ENCODE results near the gene KRT35. TPM values are rescaled to one million over a fixed set of nuclear protein-coding genes. Genes with fewer than 3 reads are reported as not detected.

Gene KRT35
- total RNA-seq, 1 experiment from 2014 or later, result not detected

DNA sequence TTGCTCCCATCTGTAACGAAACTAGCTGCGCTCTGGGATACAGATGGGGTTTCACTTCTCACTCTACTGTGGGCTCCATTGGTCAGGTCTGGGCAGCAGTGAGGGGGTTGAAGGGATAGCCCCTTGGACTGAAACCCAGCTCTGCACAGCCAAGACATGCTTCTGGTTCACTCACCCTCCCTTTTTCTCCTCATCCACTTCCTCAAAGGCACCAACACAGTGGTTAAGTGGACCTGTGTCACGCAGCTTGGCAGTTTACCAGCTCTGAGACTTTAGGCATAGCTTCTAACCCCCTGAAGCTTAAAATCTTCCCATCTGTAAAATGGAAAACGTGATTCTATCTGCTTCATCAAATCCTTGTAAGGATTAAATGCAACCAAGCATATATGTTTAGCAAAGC, 28.7 kb downstream of the KRT35 start:
- no peaks in the 10 kb centered on the region for H3K27me3 Mint-ChIP-seq (ENCODE audit: unreplicated experiment)
- DNase-seq, result no peak
- TF ChIP-seq, protein P1, sequence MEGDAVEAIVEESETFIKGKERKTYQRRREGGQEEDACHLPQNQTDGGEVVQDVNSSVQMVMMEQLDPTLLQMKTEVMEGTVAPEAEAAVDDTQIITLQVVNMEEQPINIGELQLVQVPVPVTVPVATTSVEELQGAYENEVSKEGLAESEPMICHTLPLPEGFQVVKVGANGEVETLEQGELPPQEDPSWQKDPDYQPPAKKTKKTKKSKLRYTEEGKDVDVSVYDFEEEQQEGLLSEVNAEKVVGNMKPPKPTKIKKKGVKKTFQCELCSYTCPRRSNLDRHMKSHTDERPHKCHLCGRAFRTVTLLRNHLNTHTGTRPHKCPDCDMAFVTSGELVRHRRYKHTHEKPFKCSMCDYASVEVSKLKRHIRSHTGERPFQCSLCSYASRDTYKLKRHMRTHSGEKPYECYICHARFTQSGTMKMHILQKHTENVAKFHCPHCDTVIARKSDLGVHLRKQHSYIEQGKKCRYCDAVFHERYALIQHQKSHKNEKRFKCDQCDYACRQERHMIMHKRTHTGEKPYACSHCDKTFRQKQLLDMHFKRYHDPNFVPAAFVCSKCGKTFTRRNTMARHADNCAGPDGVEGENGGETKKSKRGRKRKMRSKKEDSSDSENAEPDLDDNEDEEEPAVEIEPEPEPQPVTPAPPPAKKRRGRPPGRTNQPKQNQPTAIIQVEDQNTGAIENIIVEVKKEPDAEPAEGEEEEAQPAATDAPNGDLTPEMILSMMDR (IDR thresholded peaks at IDR 0.05; ENCODE audit: unreplicated experiment), result no peak
- no peak overlapping the region for H3K27ac Mint-ChIP-seq (ENCODE audit: unreplicated experiment)
- H3K36me3 Mint-ChIP-seq (ENCODE audit: insufficient read depth, unreplicated experiment), result no peaks in the 10 kb centered on the region
- BruUV-seq (replicated peaks), result no TSS peak
- no peak overlapping the region for H3K4me3 Mint-ChIP-seq (ENCODE audit: low read depth, unreplicated experiment)
- CTCF ChIA-PET, result no interaction called here
- peaks cover 16% of the 10 kb centered on the region for H3K9me3 Mint-ChIP-seq (ENCODE audit: low read depth, unreplicated experiment)
- no peaks in the 10 kb centered on the region for H3K4me1 Mint-ChIP-seq (ENCODE audit: low read depth, unreplicated experiment)
- intact Hi-C loops (cut with micrococcal nuclease; ENCODE audit: unreplicated experiment), result no loop called here

DNA sequence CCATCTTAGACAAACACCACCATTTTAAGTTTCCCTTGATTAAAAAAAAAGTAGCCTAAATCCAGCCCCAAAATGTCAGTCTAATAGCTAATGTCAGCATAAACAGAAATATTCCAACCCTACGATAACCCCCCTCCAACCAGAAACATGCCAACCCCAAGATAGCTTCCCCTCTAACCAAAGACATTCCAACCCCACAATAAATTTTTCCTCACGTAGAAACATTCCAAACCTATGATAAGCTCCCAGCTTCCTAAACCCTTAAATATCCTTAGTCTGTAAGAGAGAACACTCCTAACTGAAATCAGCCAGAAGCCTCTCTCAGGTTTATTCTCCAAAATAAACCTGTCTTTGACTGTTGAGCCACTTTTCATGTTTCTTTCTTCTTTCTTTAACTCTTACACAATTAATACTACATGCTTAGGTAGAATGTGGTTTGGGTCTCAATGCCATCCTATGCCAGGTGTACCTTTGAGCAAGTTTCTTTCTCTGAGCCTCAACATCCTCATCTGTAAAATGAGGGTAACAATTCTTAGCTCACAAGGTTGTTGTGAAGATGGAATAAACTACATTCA, 29.7 kb downstream of the KRT35 start:
- no peaks in the 10 kb centered on the region for H3K4me1 Mint-ChIP-seq (ENCODE audit: low read depth, unreplicated experiment)
- BruUV-seq (replicated peaks), result no TSS peak

DNA sequence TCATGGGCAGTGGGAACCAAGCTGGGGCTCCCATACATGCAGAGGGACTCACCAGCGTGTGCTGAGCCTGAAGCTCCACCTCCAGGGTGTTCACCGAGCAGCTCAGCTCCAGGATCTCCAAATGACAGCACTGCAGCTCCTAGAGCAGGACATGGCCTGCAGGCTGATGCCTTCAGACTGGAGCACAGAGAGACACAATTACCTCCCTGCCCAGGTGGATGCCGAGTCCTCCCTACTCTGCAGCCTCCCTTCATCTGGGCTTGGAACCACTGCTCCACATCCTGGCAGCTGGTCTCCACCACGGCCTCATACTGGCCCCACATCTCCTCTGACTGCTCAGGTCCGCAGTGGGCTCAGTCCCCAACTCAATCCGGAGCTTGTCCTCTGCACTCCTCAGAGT, 31.9 kb downstream of the KRT35 start:
- Mint-ChIP-seq H3K4me1 (ENCODE audit: low read depth, unreplicated experiment) (no peaks in the 10 kb centered on the region), H3K36me3 (ENCODE audit: insufficient read depth, unreplicated experiment) (no peaks in the 10 kb centered on the region), H3K9me3 (ENCODE audit: low read depth, unreplicated experiment) (peaks cover 16% of the 10 kb centered on the region), H3K27me3 (ENCODE audit: unreplicated experiment) (peaks cover 5% of the 10 kb centered on the region), H3K27ac (ENCODE audit: unreplicated experiment) (no peak overlapping the region), H3K4me3 (ENCODE audit: low read depth, unreplicated experiment) (no peak overlapping the region)
- DNase-seq, result no peak
- intact Hi-C loops (cut with micrococcal nuclease; ENCODE audit: unreplicated experiment), result no loop called here
- CTCF ChIA-PET, result interaction anchor here (1.6 kb wide), 1 partner anchor 109 kb away, joined by 3 read pairs; no protein-coding TSS in a partner anchor
- BruUV-seq (replicated peaks), result no TSS peak
- TF ChIP-seq, protein P1 (IDR thresholded peaks at IDR 0.05; ENCODE audit: unreplicated experiment), result no peak

More for the DNA sequence above, 29.7 kb downstream of the KRT35 start:
- Mint-ChIP-seq H3K27ac (ENCODE audit: unreplicated experiment) (no peak overlapping the region), H3K27me3 (ENCODE audit: unreplicated experiment) (no peaks in the 10 kb centered on the region), H3K9me3 (ENCODE audit: low read depth, unreplicated experiment) (peaks cover 16% of the 10 kb centered on the region), H3K4me3 (ENCODE audit: low read depth, unreplicated experiment) (no peak overlapping the region), H3K36me3 (ENCODE audit: insufficient read depth, unreplicated experiment) (no peaks in the 10 kb centered on the region)
- DNase-seq, result no peak
- CTCF ChIA-PET, result no interaction called here
- TF ChIP-seq, protein P1 (IDR thresholded peaks at IDR 0.05; ENCODE audit: unreplicated experiment), result no peak
- intact Hi-C loops (cut with micrococcal nuclease; ENCODE audit: unreplicated experiment), result no loop called here

DNA sequence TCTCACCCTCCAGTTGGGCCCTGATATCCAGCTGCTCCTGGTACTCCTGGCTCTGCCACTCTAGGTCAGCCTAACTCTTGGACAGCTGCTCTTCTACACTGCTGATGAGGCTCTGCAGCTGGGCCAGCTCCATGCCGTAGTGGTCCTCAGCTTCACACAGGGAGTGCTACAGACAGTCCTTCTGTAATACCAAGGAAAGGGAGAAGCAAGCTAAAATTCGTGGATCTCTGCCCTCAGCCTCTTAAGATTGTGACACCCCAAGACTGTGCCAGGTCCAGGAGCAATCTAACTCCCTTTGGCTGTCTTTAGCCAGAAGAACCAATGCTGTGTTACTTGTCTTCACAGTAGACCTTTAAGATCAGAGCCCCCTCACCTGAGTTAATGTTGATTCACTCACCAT, 32.4 kb downstream of the KRT35 start:
- Mint-ChIP-seq H3K4me3 (ENCODE audit: low read depth, unreplicated experiment) (no peak overlapping the region), H3K27me3 (ENCODE audit: unreplicated experiment) (peaks cover 10% of the 10 kb centered on the region), H3K36me3 (ENCODE audit: insufficient read depth, unreplicated experiment) (no peaks in the 10 kb centered on the region), H3K9me3 (ENCODE audit: low read depth, unreplicated experiment) (peaks cover 16% of the 10 kb centered on the region), H3K27ac (ENCODE audit: unreplicated experiment) (no peak overlapping the region), H3K4me1 (ENCODE audit: low read depth, unreplicated experiment) (no peaks in the 10 kb centered on the region)
- intact Hi-C loops (cut with micrococcal nuclease; ENCODE audit: unreplicated experiment), result no loop called here
- CTCF ChIA-PET, result interaction anchor here (1.6 kb wide), 1 partner anchor 109 kb away, joined by 3 read pairs; no protein-coding TSS in a partner anchor
- no TSS peak for BruUV-seq (replicated peaks)
- TF ChIP-seq, protein P1 (IDR thresholded peaks at IDR 0.05; ENCODE audit: unreplicated experiment), result no peak
- DNase-seq, result no peak

Measured in Calu3 (cell line).